ENCODE results near the gene MAIP1. TPM values are rescaled to one million over a fixed set of nuclear protein-coding genes. Genes with fewer than 3 reads are reported as not detected.

Gene MAIP1
- total and polyA plus RNA-seq, 9 of the 15 experiments (the other 6 are each of a cell fraction or from before 2014, with no cell fraction given), result 3.6 to 30.0 (median 24.5) TPM

DNA sequence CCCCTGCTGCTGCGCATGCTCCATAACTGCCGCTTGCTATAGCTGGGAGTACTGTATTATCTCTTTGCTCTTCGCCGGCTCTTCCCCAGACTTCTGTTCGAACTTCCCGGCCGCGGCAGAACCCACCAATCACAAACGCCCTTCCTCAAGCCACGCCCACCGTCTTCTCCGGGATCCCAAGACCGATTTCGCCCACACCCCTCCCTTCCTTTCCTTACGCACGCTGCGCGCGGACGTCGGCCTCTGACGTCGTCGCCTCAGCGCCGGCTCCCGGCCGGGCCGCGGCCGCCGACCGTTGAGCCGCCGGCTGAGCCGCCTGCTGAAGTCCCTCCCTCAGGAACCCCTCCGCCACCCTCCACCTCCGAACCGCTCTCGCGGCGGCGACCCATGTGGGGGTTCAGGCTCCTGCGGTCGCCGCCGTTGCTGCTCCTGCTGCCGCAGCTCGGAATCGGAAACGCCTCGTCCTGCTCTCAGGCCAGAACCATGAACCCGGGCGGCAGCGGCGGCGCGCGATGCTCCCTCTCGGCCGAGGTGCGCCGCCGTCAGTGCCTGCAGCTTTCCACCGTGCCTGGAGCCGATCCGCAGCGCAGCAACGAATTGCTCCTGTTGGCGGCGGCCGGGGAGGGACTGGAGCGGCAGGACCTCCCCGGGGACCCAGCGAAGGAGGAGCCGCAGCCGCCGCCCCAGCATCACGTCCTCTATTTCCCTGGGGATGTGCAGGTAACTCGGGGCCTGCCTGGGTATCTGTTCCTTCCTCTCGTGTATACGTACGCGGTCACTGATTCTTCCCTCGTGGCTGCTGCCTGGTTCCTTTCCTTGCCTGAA lies 44.1 kb upstream of the MAIP1 start, which contains the start of gene C2orf69 (continued):
- peak; percentile 79 for TF ChIP-seq KDM5B (IDR thresholded peaks at IDR 0.05; ENCODE audit: insufficient replicate concordance, low read depth, low read length)
- TF ChIP-seq TBP (optimal IDR thresholded peaks at IDR 0.05; ENCODE audit: low read depth, low read length), result peak; percentile 38
- TF ChIP-seq CEBPB (tag; IDR thresholded peaks at IDR 0.05), result no peak
- TF ChIP-seq RERE (CRISPR knock-in tag; IDR thresholded peaks at IDR 0.05; ENCODE audit: borderline replicate concordance), result no peak
- peak in 1 of 2 experiments; percentile 55 for TF ChIP-seq MAZ (CRISPR knock-in tag; conservative IDR thresholded peaks at IDR 0.05 in 1 of 2, IDR thresholded peaks at IDR 0.05 in 1 of 2)
- TF ChIP-seq, protein P1, sequence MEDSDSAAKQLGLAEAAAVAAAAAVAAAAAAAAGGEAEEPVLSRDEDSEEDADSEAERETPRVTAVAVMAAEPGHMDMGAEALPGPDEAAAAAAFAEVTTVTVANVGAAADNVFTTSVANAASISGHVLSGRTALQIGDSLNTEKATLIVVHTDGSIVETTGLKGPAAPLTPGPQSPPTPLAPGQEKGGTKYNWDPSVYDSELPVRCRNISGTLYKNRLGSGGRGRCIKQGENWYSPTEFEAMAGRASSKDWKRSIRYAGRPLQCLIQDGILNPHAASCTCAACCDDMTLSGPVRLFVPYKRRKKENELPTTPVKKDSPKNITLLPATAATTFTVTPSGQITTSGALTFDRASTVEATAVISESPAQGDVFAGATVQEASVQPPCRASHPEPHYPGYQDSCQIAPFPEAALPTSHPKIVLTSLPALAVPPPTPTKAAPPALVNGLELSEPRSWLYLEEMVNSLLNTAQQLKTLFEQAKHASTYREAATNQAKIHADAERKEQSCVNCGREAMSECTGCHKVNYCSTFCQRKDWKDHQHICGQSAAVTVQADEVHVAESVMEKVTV (CRISPR knock-in tag; IDR thresholded peaks at IDR 0.05), result no peak
- no peak for TF ChIP-seq KDM2B (CRISPR knock-in tag; IDR thresholded peaks at IDR 0.05)
- TF ChIP-seq ARID1B (IDR thresholded peaks at IDR 0.05), result no peak
- TF ChIP-seq KLF10 (CRISPR knock-in tag; IDR thresholded peaks at IDR 0.05), result no peak
- no peak for TF ChIP-seq CREB5 (CRISPR knock-in tag; IDR thresholded peaks at IDR 0.05)
- TF ChIP-seq NCOA1 (IDR thresholded peaks at IDR 0.05; ENCODE audit: low read depth), result no peak
- TF ChIP-seq ASH1L (IDR thresholded peaks at IDR 0.05; ENCODE audit: borderline replicate concordance, low read depth, partially characterized antibody), result no peak
- TF ChIP-seq THRA (IDR thresholded peaks at IDR 0.05), result no peak
- no peak for TF ChIP-seq TBL1XR1 (IDR thresholded peaks at IDR 0.05; ENCODE audit: low read length in 2 of 2)
- TF ChIP-seq CTBP1 (IDR thresholded peaks at IDR 0.05; ENCODE audit: borderline replicate concordance), result peak; percentile 69
- TF ChIP-seq, protein P2, sequence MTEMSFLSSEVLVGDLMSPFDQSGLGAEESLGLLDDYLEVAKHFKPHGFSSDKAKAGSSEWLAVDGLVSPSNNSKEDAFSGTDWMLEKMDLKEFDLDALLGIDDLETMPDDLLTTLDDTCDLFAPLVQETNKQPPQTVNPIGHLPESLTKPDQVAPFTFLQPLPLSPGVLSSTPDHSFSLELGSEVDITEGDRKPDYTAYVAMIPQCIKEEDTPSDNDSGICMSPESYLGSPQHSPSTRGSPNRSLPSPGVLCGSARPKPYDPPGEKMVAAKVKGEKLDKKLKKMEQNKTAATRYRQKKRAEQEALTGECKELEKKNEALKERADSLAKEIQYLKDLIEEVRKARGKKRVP (CRISPR knock-in tag; IDR thresholded peaks at IDR 0.05), result no peak

All from K562 (cell line).